Vagina (tissue), 2 donors: ENCODE measurements around the gene CD226.

Experiments
- POLR2A ChIP-seq, 2 donors: fragments of 450-650 bp; IDR thresholded peaks; one replicate each; pipeline ENCODE4 v1.6.1; 2017; ENCODE audit warnings: antibody characterized with exemption in 2 of 2, mild to moderate bottlenecking in 2 of 2, moderate library complexity in 2 of 2
- POLR2AphosphoS5 ChIP-seq, 2 donors: sonication (generic); formaldehyde crosslinking; IDR thresholded peaks; one replicate each; pipeline ENCODE4 v1.9.0; 2017; ENCODE audit warnings: antibody characterized with exemption in 2 of 2, mild to moderate bottlenecking in 2 of 2, low read depth in 1 of 2; ENCODE audit not compliant: insufficient read depth in 1 of 2
- TF ChIP-seq, protein P1 (sequence below), 3 experiments: fragments of 450-650 bp in 2 of 3; fragments of 200-600 bp in 1 of 3; sonication (generic) in 1 of 3; IDR thresholded peaks; one replicate each; pipeline ENCODE4 v1.5.1; 2017 to 2019; ENCODE audit warnings: antibody characterized with exemption in 3 of 3, mild to moderate bottlenecking in 2 of 3, moderate library complexity in 2 of 3

GRCh38 chr18:69982417-69982816 is 34.7 kb upstream of the CD226 start:
- TF ChIP-seq POLR2AphosphoS5 (IDR thresholded peaks at IDR 0.05; ENCODE audit: insufficient read depth in 1 of 2, low read depth in 1 of 2): no peak
- TF ChIP-seq, protein P1, sequence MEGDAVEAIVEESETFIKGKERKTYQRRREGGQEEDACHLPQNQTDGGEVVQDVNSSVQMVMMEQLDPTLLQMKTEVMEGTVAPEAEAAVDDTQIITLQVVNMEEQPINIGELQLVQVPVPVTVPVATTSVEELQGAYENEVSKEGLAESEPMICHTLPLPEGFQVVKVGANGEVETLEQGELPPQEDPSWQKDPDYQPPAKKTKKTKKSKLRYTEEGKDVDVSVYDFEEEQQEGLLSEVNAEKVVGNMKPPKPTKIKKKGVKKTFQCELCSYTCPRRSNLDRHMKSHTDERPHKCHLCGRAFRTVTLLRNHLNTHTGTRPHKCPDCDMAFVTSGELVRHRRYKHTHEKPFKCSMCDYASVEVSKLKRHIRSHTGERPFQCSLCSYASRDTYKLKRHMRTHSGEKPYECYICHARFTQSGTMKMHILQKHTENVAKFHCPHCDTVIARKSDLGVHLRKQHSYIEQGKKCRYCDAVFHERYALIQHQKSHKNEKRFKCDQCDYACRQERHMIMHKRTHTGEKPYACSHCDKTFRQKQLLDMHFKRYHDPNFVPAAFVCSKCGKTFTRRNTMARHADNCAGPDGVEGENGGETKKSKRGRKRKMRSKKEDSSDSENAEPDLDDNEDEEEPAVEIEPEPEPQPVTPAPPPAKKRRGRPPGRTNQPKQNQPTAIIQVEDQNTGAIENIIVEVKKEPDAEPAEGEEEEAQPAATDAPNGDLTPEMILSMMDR (IDR thresholded peaks at IDR 0.05): no peak
- no peak for TF ChIP-seq POLR2A (IDR thresholded peaks at IDR 0.05)
